ENCODE measurements around the gene TMPRSS5.

DNA sequence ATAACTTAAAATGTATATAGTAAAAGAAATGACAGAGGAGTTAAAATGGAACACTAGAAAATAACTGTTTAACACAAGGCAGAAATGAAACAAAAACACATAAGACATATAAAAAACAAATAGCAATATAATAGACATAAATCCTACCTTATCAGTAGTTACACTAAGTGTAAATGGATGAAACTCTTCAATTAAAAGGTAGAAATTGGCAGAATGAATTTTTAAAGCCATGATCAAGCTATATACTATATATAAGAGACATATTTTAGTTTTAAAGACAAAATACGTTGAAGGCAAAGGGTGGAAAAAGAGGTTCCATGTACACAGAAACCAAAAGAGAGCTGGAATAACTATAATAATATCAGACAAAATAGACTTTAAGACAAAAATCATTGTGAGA lies 4.9 kb upstream of the TMPRSS5 start:
- TF ChIP-seq, protein P1, sequence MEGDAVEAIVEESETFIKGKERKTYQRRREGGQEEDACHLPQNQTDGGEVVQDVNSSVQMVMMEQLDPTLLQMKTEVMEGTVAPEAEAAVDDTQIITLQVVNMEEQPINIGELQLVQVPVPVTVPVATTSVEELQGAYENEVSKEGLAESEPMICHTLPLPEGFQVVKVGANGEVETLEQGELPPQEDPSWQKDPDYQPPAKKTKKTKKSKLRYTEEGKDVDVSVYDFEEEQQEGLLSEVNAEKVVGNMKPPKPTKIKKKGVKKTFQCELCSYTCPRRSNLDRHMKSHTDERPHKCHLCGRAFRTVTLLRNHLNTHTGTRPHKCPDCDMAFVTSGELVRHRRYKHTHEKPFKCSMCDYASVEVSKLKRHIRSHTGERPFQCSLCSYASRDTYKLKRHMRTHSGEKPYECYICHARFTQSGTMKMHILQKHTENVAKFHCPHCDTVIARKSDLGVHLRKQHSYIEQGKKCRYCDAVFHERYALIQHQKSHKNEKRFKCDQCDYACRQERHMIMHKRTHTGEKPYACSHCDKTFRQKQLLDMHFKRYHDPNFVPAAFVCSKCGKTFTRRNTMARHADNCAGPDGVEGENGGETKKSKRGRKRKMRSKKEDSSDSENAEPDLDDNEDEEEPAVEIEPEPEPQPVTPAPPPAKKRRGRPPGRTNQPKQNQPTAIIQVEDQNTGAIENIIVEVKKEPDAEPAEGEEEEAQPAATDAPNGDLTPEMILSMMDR (IDR thresholded peaks at IDR 0.05) = no peak
- no peak for TF ChIP-seq POLR2A (IDR thresholded peaks at IDR 0.05)

Data from tibial nerve (tissue), 3 donors.